Tibial nerve (tissue), 4 donors: ENCODE data around the gene NPHS1. TPM values are rescaled to one million over a fixed set of nuclear protein-coding genes. Genes with fewer than 3 reads are reported as not detected.
A peak's percentile ranks its signal among the peaks of the same experiment; 100 is the strongest.

Experiments
- DNase-seq, 2 donors: peaks; one replicate each; pipeline ENCODE4 v3.0.0-alpha.2; 2019; ENCODE audit warnings: low spot score in 2 of 2
- H3K27ac ChIP-seq, 4 donors: fragments of 200-600 bp; sonication (generic) in 3 of 4; one replicate each; pipeline ENCODE4 v1.5.1; 2017 to 2019; ENCODE audit warnings: mild to moderate bottlenecking in 1 of 4
- H3K27me3 ChIP-seq, 2 donors: fragments of 200-600 bp; sonication (generic) in 1 of 2; one replicate each; pipeline versions ENCODE4 v1.5.1 to v1.6.0; 2017 to 2019
- H3K36me3 ChIP-seq, 3 donors: fragments of 200-600 bp; sonication (generic); one replicate each; pipeline ENCODE4 v1.5.1; 2018 to 2019
- H3K4me1 ChIP-seq, 4 donors: fragments of 200-600 bp; sonication (generic) in 3 of 4; one replicate each; pipeline ENCODE4 v1.5.1; 2017 to 2019
- H3K4me3 ChIP-seq, 4 donors: fragments of 200-600 bp; sonication (generic) in 3 of 4; one replicate each; pipeline ENCODE4 v1.5.1; 2017 to 2019; ENCODE audit warnings: mild to moderate bottlenecking in 1 of 4, moderate library complexity in 1 of 4
- H3K9me3 ChIP-seq, 4 donors: fragments of 200-600 bp; sonication (generic) in 3 of 4; one replicate each; pipeline ENCODE4 v1.5.1; 2017 to 2019
- EP300 ChIP-seq, 2 donors: sonication (generic); formaldehyde crosslinking; IDR thresholded peaks; one replicate each; pipeline ENCODE4 v1.6.1; 2017; ENCODE audit warnings: antibody characterized with exemption in 2 of 2, mild to moderate bottlenecking in 1 of 2
- POLR2A ChIP-seq, 2 donors: fragments of 450-650 bp; IDR thresholded peaks; one replicate each; pipeline ENCODE4 v1.6.1; 2017; ENCODE audit warnings: antibody characterized with exemption in 2 of 2, mild to moderate bottlenecking in 2 of 2, moderate library complexity in 2 of 2
- WGBS, 2 donors: methylation state at CpG; one replicate each; pipeline ENCODE4 v1.1.5; 2018; 5-methylcytosine and 5-hydroxymethylcytosine counted together
- total RNA-seq, 4 donors: library from RNA; depleted of rRNA; stranded (reverse); fragments of >200 nt; gene quantifications; one replicate each; pipeline ENCODE4 v1.1.0, GENCODE V29; 2016
- TF ChIP-seq, protein P1 (sequence below), 5 experiments: fragments of 200-600 bp in 3 of 5; fragments of 450-650 bp in 2 of 5; sonication (generic) in 3 of 5; IDR thresholded peaks; one replicate each; pipeline ENCODE4 v1.5.1; 2016 to 2019; ENCODE audit warnings: antibody characterized with exemption in 5 of 5, mild to moderate bottlenecking in 3 of 5, moderate library complexity in 2 of 5

The NPHS1 gene
- total RNA-seq, 4 donors from 2014 or later, result not detected

DNA sequence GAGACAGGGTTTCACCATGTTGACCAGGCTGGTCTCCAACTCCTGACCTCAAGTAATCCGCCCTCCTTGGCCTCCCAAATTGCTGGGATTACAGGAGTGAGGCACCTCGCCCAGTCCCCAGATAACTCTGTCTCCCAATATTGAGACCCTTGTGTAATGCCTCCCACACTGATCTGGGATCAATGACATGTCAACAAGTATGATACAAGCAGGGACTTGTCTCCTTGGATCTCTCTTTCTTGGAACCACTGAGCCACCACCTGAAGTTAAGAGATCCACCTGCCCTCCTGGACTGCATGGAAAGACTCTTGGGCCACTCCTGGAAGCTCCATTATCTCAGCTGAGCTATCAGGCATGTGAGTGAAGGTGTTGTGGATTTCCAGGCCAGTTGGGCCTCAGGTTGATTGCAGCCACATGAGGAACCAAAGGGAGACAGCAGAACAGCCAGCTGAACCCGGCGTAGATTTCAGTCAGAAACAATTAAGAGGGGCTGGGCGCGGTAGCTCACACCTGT is 33.0 kb upstream of the NPHS1 start:
- no peaks in the 10 kb centered on the region for H3K4me1 ChIP-seq
- no peaks in the 10 kb centered on the region for H3K9me3 ChIP-seq
- no peaks in the 10 kb centered on the region for H3K27me3 ChIP-seq
- no peak for DNase-seq
- peaks cover 0 to 40% (median 11%) of the 10 kb centered on the region in 3 donors for H3K36me3 ChIP-seq
- 85 to 91% methylated on average over 6 of the region's 6 CpGs for WGBS, 2 donors
- no peak overlapping the region for H3K4me3 ChIP-seq
- TF ChIP-seq POLR2A (IDR thresholded peaks at IDR 0.05) (no peak), EP300 (IDR thresholded peaks at IDR 0.05) (no peak)
- TF ChIP-seq, protein P1, sequence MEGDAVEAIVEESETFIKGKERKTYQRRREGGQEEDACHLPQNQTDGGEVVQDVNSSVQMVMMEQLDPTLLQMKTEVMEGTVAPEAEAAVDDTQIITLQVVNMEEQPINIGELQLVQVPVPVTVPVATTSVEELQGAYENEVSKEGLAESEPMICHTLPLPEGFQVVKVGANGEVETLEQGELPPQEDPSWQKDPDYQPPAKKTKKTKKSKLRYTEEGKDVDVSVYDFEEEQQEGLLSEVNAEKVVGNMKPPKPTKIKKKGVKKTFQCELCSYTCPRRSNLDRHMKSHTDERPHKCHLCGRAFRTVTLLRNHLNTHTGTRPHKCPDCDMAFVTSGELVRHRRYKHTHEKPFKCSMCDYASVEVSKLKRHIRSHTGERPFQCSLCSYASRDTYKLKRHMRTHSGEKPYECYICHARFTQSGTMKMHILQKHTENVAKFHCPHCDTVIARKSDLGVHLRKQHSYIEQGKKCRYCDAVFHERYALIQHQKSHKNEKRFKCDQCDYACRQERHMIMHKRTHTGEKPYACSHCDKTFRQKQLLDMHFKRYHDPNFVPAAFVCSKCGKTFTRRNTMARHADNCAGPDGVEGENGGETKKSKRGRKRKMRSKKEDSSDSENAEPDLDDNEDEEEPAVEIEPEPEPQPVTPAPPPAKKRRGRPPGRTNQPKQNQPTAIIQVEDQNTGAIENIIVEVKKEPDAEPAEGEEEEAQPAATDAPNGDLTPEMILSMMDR (IDR thresholded peaks at IDR 0.05), result no peak
- no peak overlapping the region for H3K27ac ChIP-seq

DNA sequence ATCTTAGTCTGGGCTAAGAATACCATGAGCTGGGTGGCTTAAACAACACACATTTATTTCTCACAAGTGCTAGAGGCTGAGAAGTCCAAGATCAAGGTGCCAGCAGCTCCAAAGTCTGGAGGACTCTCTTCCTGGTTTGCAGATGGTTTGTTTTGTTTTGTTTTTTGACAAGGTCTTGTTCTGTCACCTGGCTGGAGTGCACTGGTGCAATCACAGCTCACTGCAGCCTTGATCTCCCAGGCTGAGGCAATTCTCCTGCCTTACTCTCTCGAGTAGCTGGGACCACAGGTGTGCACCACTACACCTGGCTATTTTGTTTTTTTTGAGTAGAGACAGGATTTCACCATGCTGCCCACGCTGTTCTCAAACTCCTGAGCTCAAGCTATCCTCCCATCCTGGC is 31.6 kb upstream of the NPHS1 start:
- Histone ChIP-seq H3K4me3 (no peak overlapping the region), H3K27me3 (peaks cover 0 to 5% of the 10 kb centered on the region in 2 donors), H3K4me1 (peaks cover 0 to 5% (median 0%) of the 10 kb centered on the region in 4 donors), H3K27ac (no peak overlapping the region), H3K36me3 (peaks cover 0 to 26% (median 6%) of the 10 kb centered on the region in 3 donors), H3K9me3 (no peaks in the 10 kb centered on the region)
- TF ChIP-seq POLR2A (IDR thresholded peaks at IDR 0.05) (no peak), EP300 (IDR thresholded peaks at IDR 0.05) (no peak)
- TF ChIP-seq, protein P1 (IDR thresholded peaks at IDR 0.05), result no peak
- DNase-seq, result no peak
- WGBS, 2 donors, result 64 to 79% methylated on average over 2 of the region's 2 CpGs

DNA sequence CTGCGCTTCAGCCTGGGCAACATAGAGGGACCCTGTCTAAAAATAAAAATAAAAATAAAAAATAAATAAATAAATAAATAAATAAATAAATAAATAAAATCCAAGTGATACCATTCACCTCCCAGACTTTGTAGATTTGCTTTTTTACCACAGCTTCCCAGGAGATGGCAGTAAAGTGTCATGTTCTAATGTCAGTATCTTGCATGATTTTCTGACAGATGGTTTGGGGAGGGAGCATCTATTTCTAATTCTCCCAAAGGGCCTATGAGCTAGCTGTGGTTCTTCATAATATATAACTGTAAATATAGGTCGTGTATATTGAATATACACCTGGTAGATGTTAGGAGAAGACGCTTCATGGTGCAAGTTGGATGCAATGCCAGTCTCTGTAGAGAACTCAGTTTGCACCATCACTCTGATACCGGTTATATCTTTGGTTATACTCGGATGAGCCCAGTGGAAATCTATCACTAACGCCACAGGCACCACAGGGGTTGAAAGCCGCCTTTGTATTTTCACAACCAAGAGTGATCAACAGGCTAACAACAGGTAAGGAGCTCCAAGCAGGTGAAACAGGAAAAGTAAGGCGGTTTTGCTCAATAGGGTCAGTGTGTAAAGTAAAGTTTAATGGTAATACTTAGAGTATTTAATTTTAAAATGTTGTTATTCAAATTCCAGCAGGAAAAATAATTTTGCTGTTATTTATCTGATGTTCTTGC is 30.0 kb upstream of the NPHS1 start:
- no peaks in the 10 kb centered on the region for H3K9me3 ChIP-seq

DNA sequence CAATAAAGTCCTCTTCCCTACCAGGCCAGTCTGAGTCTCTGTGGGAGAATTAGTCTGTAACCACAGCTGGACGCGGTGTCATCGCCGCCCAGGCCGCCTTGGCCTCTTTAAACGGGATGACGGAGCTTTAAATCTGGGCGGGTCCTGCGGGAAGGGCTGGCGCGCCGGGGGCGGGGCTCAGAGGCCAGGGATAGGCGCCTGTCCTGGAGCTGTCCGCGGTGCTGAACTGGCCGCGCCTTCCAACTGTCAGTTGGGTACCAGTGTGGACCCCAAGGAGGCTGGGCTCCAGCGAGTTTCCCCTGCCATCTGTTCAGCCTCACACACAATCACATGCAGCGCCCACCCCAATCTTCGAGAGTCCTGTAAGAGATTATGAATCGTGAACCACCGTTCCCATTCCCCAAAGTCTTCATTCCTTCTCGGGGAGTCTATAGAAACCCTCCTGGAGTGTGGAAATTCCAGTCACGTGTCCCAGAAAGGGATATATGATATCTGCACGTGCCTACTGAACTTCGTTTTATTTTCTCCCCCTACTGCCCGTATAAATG is 27.5 kb upstream of the NPHS1 start:
- TF ChIP-seq POLR2A (IDR thresholded peaks at IDR 0.05) (no peak), EP300 (IDR thresholded peaks at IDR 0.05) (peak in 1 of 2 donors; percentile 56)
- TF ChIP-seq, protein P1 (IDR thresholded peaks at IDR 0.05), result no peak
- Histone ChIP-seq H3K4me1 (peaks cover 0 to 5% (median 0%) of the 10 kb centered on the region in 4 donors), H3K36me3 (peaks cover 0 to under 1% (median 0%) of the 10 kb centered on the region in 3 donors), H3K27ac (no peak overlapping the region), H3K27me3 (peaks cover 0 to 14% of the 10 kb centered on the region in 2 donors), H3K9me3 (no peaks in the 10 kb centered on the region), H3K4me3 (no peak overlapping the region)
- WGBS, 2 donors, result 2 to 5% methylated on average over 19 to 28 of the region's 28 CpGs
- DNase-seq, result peak; percentile 74 to 88

More for the DNA sequence above, 30.0 kb upstream of the NPHS1 start:
- 23 to 25% methylated on average over 8 of the region's 8 CpGs for WGBS, 2 donors
- peak in 1 of 2 donors; percentile 10 for TF ChIP-seq EP300 (IDR thresholded peaks at IDR 0.05)
- no peak for TF ChIP-seq POLR2A (IDR thresholded peaks at IDR 0.05)
- TF ChIP-seq, protein P1 (IDR thresholded peaks at IDR 0.05), result peak; percentile 53 to 66 (median 56)
- Histone ChIP-seq H3K4me1 (peaks cover 0 to 5% (median 0%) of the 10 kb centered on the region in 4 donors), H3K36me3 (peaks cover 0 to 9% (median 0%) of the 10 kb centered on the region in 3 donors), H3K27me3 (peaks cover 0 to 14% of the 10 kb centered on the region in 2 donors), H3K27ac (no peak overlapping the region), H3K4me3 (no peak overlapping the region)
- peak in 1 of 2 donors; percentile 80 for DNase-seq

DNA sequence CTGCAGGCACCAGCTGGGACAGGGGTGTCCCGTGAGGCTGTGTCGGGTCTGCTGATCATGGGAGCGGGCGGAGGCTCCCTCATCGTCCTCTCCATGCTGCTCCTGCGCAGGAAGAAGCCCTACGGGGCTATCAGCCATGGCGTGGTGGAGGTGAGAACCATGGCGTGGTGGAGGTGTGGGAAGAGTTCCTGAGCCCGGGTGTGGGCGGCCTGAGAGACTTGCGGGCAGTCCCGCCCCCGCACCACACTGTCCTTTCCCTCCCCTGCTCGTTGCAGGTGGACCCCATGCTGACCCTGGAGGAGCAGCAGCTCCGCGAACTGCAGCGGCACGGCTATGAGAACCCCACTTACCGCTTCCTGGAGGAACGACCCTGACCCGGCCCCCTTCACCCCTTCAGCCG is 26.8 kb upstream of the NPHS1 start:
- Histone ChIP-seq H3K27ac (no peak overlapping the region), H3K9me3 (no peaks in the 10 kb centered on the region), H3K4me3 (no peak overlapping the region), H3K27me3 (peaks cover 0 to 14% of the 10 kb centered on the region in 2 donors), H3K4me1 (peaks cover 0 to 5% (median 0%) of the 10 kb centered on the region in 4 donors), H3K36me3 (peaks cover 0 to 8% (median 0%) of the 10 kb centered on the region in 3 donors)
- DNase-seq, result no peak
- TF ChIP-seq POLR2A (IDR thresholded peaks at IDR 0.05) (no peak), EP300 (IDR thresholded peaks at IDR 0.05) (no peak)
- TF ChIP-seq, protein P1 (IDR thresholded peaks at IDR 0.05), result no peak
- 49 to 54% methylated on average over 23 of the region's 23 CpGs for WGBS, 2 donors
